Measurements from ENCODE around the gene HS6ST2. TPM values are rescaled to one million over a fixed set of nuclear protein-coding genes. Genes with fewer than 3 reads are reported as not detected.

HS6ST2 gene
- total RNA-seq, 1 donor from 2014 or later = 35.8 TPM

DNA sequence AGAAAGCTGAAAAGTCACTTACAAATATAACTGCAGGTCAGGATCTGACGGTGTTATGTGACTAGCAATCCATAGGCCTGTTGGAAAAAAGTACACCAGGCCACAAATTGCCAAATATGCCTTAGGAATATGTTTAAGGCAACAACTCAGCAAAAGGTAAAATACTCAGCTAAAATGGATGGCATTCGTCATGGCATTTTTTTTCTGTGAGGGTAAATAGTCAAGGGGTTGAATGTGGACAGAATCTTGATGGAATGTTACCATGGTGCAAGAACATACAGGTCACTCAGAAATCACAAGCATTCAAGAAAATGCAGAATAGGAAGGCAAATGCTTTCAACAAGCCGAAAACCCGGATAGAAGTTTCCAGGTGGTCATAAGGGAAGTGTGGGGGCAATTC lies 347.9 kb downstream of the HS6ST2 start:
- no peak overlapping the region for H3K27ac Mint-ChIP-seq
- no peaks in the 10 kb centered on the region for H3K27me3 Mint-ChIP-seq
- DNase-seq (ENCODE audit: extremely low spot score, unreplicated experiment) = no peak
- no peaks in the 10 kb centered on the region for H3K9me3 Mint-ChIP-seq
- no peak overlapping the region for H3K4me3 Mint-ChIP-seq
- no peaks in the 10 kb centered on the region for H3K36me3 Mint-ChIP-seq
- H3K4me1 Mint-ChIP-seq (ENCODE audit: unreplicated experiment) = peaks cover 8% of the 10 kb centered on the region
- TF ChIP-seq, protein P1, sequence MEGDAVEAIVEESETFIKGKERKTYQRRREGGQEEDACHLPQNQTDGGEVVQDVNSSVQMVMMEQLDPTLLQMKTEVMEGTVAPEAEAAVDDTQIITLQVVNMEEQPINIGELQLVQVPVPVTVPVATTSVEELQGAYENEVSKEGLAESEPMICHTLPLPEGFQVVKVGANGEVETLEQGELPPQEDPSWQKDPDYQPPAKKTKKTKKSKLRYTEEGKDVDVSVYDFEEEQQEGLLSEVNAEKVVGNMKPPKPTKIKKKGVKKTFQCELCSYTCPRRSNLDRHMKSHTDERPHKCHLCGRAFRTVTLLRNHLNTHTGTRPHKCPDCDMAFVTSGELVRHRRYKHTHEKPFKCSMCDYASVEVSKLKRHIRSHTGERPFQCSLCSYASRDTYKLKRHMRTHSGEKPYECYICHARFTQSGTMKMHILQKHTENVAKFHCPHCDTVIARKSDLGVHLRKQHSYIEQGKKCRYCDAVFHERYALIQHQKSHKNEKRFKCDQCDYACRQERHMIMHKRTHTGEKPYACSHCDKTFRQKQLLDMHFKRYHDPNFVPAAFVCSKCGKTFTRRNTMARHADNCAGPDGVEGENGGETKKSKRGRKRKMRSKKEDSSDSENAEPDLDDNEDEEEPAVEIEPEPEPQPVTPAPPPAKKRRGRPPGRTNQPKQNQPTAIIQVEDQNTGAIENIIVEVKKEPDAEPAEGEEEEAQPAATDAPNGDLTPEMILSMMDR (conservative IDR thresholded peaks at IDR 0.05) = no peak

DNA sequence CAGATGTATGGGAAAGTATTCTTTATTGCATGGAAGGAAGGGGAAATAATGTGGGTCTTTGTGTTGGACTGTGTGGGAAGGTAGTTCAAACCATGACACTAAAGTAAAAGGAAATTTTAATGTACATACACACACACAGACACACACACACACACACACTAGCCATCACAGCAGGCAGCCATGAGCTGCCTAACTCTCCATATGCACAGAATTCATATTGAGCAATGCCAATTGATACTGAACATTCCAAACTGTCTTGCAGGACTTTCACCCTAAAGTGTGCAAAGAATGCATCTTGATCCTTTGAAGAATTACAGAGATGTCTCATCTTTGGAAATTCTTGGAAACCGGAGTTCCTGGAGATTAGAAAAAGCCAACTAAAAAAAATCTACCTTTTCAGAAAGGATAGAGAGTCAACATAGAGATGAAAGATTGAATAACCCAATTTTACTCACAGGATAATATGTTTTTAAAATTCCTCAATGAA lies 349.0 kb downstream of the HS6ST2 start:
- DNase-seq (ENCODE audit: extremely low spot score, unreplicated experiment) = no peak
- H3K36me3 Mint-ChIP-seq = no peaks in the 10 kb centered on the region
- TF ChIP-seq, protein P1 (conservative IDR thresholded peaks at IDR 0.05) = no peak
- peaks cover 8% of the 10 kb centered on the region for H3K4me1 Mint-ChIP-seq (ENCODE audit: unreplicated experiment)
- H3K9me3 Mint-ChIP-seq = no peaks in the 10 kb centered on the region
- no peaks in the 10 kb centered on the region for H3K27me3 Mint-ChIP-seq
- H3K4me3 Mint-ChIP-seq = no peak overlapping the region
- no peak overlapping the region for H3K27ac Mint-ChIP-seq

DNA sequence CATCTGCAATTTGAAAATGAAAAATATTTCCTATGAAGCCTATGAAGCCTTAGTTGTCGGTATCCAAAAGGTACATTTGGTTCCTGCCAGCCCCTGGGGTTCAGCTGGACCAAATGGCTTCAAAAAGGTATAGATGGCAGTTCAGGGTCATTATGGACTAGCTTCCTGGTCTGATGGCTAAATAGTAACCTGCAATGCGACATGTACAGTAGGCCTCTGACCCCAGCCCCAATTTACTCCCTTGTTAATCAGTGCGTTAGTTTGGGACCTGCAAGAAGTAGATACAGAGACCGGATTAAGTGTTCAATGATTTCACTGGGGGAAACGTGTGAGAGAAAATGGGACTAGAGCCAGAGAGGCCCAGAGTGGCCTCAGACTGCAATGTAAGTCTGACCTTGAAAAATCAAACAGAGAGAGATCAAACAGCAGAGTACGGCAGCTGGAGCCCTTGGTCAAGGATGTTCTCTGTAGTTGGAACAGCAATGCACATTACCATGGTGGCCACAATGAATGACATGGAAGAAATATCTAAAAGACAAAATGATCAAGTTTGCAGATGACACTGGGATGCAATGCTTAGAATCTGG lies 354.6 kb downstream of the HS6ST2 start:
- Mint-ChIP-seq H3K27ac (no peak overlapping the region), H3K36me3 (no peaks in the 10 kb centered on the region)

DNA sequence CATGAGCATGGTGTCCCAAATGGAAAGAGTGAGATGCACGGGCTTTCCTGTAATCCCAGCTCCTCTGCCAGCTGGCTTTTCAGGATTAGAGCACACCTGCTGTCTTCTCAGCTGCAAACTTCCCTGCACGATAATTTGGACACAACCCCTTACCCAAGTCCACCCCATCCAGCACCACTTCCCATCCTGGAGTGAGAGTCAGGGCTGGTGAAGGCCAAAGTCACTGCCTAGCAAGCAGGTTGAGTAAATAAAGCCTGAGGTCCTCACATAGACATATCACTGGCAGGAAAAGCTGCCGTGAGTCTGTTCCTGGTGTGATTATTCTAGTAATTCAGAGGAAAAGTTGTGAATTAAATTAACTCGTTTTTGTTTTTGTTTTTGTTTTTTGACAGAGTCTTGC lies 355.7 kb downstream of the HS6ST2 start:
- TF ChIP-seq, protein P1 (conservative IDR thresholded peaks at IDR 0.05) = no peak
- Mint-ChIP-seq H3K4me3 (no peak overlapping the region), H3K27ac (no peak overlapping the region), H3K36me3 (no peaks in the 10 kb centered on the region), H3K9me3 (no peaks in the 10 kb centered on the region), H3K27me3 (peaks cover 7% of the 10 kb centered on the region), H3K4me1 (ENCODE audit: unreplicated experiment) (no peaks in the 10 kb centered on the region)
- DNase-seq (ENCODE audit: extremely low spot score, unreplicated experiment) = no peak

More for the DNA sequence above, 354.6 kb downstream of the HS6ST2 start:
- Mint-ChIP-seq H3K4me1 (ENCODE audit: unreplicated experiment) (no peaks in the 10 kb centered on the region), H3K4me3 (no peak overlapping the region), H3K27me3 (peaks cover 7% of the 10 kb centered on the region), H3K9me3 (no peaks in the 10 kb centered on the region)
- TF ChIP-seq, protein P1 (conservative IDR thresholded peaks at IDR 0.05) = no peak
- DNase-seq (ENCODE audit: extremely low spot score, unreplicated experiment) = no peak

DNA sequence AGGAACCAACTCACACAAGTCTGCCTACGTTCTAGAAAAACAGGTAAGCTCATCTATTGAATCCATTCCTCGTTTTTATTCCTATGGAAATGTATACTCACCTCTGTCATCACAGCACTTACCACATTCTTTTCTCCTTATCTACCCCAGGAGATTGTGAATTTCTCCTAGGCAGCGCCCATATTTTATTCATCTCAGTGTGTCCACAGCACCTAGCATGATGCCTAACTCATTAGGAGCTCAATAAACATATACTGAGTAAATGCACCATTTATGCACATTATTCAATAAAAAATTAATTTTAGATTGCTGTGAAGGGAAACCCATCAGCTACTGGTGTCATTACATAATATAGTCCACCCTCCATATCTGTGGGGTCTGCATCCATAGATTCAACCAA lies 363.4 kb downstream of the HS6ST2 start:
- Mint-ChIP-seq H3K4me3 (no peak overlapping the region), H3K4me1 (ENCODE audit: unreplicated experiment) (peaks cover 7% of the 10 kb centered on the region), H3K36me3 (no peaks in the 10 kb centered on the region), H3K27me3 (peaks cover 5% of the 10 kb centered on the region), H3K9me3 (peaks cover 6% of the 10 kb centered on the region), H3K27ac (no peak overlapping the region)
- TF ChIP-seq, protein P1 (conservative IDR thresholded peaks at IDR 0.05) = no peak
- DNase-seq (ENCODE audit: extremely low spot score, unreplicated experiment) = no peak

Measured in type B pancreatic cell (in vitro differentiated cells).